GM10847 (cell line): ENCODE results near the gene ZMIZ1.

ENCODE experiments used
- POLR2A ChIP-seq: IDR thresholded peaks from 2 replicates; pipeline ENCODE4 v1.6.1; 2011; ENCODE audit not compliant: insufficient read length; ENCODE audit errors: extremely low read depth

The ZMIZ1 gene

GRCh38 chr10:79026806-79027146, 42.0 kb upstream of the ZMIZ1 start:
- TF ChIP-seq POLR2A: no peak

DNA sequence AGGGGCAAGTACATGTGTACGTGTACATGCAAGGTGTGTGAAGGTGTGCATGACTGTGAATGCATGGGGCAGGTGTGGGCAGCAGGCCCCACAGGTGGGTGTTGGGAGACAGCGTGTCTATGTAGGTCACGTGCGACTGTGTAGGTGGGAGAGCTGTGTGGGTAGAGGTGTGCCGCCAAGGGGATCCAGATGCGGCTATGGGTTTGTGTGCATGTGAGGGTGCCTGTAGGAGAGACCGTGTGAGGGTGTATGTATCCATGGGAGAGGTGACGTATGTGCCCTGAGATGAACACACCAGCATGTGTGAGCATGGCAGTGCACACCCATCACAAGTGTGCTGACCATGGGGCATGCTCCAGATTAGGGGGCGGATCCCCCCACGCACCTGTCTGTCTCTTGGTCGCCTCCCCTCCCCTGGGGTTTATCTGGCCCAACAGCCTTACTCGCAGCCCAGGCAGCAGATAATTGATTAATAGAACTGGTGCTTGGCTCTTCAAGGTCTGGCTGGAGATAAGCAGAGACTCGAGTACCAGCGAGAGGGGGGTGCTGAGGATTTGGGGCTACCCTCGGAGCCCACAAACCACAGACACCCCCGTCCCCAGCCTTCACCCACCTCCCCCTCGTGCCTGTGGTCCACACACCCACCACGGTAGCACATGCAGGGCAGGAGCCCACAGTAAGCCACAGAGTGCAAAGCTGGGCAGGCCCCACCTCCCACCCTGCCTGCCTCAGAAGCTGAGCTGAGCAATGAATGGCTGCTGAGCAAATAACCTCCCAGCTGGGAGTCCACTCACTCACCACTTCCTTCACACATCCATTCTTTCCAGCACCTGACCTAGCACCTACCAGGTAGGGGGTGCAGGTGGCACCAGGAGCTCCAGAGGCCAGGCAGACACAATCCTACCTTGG, 41.4 kb upstream of the ZMIZ1 start:
- no peak for TF ChIP-seq POLR2A

DNA sequence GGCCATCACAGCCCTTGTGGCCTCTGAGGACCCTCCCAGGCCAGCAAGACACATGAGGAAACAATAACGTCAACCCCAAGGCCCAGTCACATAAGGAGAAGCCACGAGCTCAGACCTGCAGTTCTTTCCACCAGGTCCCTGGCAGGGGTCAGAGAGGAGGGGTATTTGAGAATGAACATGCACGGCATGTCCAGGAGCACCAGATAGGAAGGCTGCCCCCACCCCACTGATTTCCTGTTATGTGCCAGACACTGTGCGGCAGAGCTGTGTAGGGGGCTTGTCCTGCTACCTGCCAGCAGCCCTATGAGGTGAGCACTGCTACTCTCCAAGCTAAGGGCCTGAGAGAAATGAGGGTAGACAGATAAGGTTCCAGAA, 40.7 kb upstream of the ZMIZ1 start:
- no peak for TF ChIP-seq POLR2A

GRCh38 chr10:79028451-79029010, 40.2 kb upstream of the ZMIZ1 start:
- no peak for TF ChIP-seq POLR2A

GRCh38 chr10:79029478-79030390, 39.0 kb upstream of the ZMIZ1 start:
- no peak for TF ChIP-seq POLR2A

- TF ChIP-seq POLR2A: no peak
These were observed 38.1 kb upstream of the ZMIZ1 start for GRCh38 chr10:79030705-79031104.

DNA sequence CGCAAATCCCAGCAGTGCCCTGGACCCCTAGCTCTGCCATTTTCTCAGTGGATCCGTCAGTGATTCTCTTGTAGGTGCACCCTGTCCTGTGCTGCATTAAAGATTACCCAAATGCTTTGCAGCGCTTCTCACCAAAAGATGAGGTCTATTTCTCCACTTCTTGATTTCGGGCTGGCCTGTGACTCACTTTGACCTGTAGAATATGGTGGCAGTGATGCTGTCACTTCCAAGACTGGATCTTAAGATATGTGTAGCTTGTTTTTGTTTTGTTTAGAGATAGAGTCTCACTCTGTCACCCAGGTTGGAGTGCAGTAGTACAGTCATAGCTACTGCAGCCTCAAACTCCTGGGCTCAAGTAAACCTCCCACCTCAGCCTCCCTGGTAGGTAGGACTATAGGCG, 37.0 kb upstream of the ZMIZ1 start:
- no peak for TF ChIP-seq POLR2A

DNA sequence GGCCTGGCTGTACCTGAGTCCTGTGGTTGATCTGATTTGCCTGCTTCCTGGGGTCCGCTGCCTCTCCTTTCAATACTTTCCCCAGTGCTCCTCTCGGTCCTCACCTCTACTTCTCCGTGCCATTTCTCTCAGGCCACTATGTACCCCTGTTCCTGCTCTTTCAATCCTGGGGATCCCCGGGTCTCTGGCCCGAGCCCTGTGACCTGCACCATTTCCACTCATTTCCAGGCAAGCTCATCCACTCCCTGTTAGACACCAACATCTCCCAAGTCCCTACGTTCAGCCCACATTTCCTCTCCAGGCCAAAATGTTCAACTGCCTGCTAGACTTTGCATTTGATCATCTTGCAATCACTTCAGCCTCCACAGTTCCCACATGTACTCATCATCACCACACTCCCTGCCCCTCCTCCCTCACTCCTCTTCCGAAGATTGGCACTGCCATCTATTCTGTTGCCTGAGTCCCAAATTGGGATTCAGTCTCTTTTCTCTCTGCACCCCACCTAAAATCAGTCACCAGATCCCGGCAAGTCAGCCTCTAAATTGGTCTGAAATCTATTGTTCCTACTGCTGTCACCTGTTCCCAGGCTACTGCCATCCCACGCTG, 34.4 kb upstream of the ZMIZ1 start:
- TF ChIP-seq POLR2A: no peak

DNA sequence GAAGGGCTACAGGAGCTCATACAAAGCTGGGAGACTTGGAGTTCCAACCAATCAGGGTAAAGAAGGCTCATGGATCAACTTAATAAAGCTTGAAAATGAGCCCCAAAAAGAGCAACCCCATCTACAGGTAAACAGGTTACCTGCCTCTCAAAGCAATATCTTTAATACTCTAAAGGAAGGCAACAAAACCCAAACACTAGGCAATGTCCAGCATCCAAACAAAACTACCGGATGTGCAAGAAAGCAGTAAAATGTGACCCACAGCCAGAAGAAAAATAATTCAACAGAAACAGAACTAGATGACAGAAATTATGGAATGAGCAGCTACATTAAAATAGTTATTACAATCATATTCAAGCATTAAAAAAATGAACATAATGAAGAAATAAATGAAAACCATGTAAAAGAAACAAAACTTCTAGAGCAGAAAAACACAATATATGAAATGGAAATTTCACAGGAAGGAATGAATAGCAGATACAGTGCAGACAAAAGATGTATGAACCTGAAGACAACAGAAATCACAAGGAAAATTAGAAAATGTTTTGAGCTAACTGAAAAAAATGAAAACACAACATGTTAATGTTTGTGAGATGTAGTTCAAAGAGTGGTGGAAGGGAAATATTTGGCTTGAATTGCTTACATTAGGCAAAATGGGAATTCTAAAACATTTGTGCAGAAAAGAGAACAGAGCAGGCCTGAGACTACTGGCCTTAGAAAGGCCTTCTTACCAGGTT, 30.5 kb upstream of the ZMIZ1 start:
- TF ChIP-seq POLR2A: no peak

DNA sequence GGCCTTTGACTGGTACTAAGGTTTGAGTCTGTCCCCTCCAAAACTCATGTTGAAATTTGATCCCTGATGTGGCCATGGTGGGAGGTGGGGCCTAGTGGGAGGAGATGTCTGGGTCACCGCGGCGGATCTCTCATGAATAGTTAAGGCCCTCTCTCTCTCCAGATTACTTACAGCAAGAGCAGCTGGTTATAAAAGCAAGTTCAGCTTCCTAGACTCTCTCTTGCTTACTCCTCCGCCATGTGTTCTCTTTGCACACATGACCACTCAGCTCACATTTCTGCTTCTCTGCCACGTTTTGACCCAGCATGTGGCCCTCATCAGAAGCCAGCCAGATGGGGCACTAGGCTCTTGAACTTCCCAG, 29.9 kb upstream of the ZMIZ1 start:
- TF ChIP-seq POLR2A: no peak

GRCh38 chr10:79042639-79043411, 25.9 kb upstream of the ZMIZ1 start:
- no peak for TF ChIP-seq POLR2A

GRCh38 chr10:79044036-79044632, 24.6 kb upstream of the ZMIZ1 start:
- no peak for TF ChIP-seq POLR2A

DNA sequence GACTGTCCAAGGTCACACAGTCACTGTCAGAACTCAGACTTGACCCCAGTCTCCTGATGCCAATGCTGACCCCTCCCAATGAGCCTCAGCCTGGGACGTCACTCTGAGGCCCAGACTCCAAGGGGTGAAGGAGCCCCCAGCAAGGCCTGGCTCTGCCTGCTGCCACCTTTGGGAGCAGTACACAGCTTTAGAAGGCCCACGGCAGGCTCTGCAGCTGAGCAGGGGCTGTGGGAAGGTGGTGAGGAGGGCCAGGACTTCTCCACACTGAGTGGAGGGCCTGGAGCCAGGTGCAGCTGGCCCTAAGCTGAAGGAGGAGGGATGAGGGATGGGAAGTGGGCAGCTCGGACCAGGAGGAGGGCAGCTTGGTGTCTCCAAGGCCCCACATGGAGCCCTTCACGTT, 23.9 kb upstream of the ZMIZ1 start:
- no peak for TF ChIP-seq POLR2A
